Stimulated activated CD8-positive, alpha-beta memory T cell treated with anti-CD3 and anti-CD28 coated beads, Interleukin-7, amount 100 ng/mL, for 4 hours (primary cell): Measurements from ENCODE around the gene MMP15.
"Not testable (repeated sequence)": the region's sequence is repeated elsewhere in the genome, so short reads cannot be mapped to it uniquely, and the experiment has no call there.

Source experiments
- DNase-seq, 2 donors: peaks; one replicate each; pipeline ENCODE4 v3.0.0-alpha.2; 2020; ENCODE audit warnings: low read depth in 2 of 2

MMP15 gene

DNA sequence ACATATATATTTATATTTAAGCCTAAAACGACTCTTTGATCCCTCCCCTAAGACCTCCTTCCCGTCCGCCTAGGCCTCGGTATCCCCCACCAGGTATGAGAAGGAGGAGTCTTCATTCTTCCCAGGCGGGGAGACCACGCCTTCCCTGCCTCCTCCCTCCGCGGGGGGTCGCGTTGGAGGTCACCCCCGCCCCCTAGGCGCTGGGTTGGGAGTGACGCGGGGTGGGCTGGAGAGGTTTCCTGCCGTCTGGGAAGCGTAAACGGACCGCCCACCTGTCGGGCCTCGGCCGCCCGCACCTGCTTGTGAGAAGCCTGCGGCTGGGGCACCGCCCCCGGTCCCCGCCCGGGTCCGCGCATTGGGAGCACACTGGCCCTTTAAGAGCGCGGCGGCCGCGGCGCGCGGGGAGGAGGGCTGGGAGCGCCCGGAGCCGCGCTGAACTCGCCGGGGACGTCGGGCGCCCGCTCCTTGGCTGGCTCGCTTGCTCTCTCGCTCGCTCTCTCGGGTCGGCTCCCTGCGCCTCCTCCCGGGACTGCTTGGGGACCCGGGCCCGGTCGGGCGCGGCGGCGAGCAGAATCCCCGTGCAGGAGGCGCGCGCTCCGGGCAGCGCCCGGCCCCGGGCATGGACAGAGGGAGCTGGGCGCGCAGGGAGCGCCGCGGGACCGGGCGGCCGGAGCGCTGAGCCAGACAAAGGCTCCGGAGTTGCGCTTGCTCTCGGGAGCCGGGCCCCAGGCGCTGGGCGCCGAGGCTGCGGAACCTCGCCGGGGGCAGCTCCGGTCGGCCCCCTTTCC, at the start of gene MMP15:
TSS of gene MMP15 (plus strand) at position 404 of the 788 bp plus-strand sequence. CDS start 597 bp downstream, outside the sequence.
- peak; percentile 27 to 67 for DNase-seq

DNA sequence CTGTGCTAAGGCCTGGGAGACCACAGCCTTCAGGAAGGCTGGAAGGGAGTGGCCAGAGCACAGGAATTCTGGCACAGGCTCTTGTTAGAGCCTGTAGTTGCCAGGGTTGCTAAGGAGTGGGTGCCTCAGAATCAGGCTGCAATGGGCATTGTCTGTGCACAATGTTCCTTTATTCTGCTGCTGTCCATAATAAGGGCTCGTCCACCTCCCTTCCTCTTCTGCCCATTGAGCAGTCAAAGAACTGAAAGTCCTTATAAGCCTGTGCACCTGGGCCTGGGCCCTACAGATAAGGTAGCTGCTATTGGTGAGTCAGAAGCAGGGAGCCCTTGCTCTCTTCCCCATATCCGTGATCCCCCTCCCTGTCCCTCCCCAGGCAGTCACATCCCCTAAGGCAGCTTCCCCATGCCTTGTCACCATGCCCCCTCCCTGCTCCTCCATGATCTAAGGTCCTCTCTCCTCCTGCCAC, 49.2 kb upstream of the MMP15 start:
- DNase-seq, result no peak

- no peak for DNase-seq
Measured at GRCh38 chr16:57977418-57978069, 48.0 kb upstream of the MMP15 start.

DNA sequence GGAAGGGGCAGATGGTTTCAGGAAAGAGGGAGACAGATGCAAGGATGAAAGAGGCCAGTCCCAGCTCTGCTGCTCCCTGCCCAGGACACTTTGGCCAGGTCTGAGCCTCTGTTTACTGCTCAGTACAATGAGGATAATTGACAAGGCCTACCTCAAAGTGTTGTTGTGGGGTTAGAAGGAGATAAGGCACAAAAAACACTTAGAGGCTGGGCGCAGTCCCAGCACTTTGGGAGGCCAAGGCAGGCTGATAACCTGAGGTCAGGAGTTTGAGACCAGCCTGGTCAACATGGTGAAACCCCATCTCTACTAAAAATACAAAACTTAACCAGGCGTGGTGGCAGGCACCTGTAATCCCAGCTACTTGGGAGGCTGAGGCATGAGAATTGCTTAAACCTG, 47.5 kb upstream of the MMP15 start:
- DNase-seq, result not testable (repeated sequence)

DNA sequence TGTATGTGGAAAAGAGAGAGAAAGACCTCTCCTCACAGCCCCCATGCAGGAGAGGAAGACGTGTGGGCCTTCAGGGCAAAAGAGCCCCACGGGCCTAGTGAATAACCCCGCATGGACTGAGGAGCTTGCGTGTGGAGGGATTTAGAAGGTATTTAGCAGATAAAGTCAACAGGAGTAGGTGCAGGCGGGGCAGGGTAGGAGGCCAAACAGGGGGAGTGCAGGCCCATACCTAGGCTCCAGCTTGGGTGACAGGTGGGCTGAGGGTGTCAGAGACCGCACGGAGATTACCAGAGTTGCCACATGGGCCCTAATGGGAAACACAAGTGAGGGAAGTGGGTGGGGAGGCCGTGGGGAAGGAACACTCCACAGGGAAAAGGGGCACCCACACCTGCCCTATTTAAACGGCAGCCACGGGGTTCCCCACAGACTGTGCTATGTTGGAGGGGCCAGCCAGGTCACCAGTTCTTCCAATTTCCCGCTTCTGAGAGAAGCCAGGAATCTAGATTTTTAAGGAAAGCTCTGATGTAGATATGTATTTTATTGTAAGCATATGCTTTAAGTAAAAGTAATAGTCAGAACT, 46.5 kb upstream of the MMP15 start:
- no peak for DNase-seq

DNA sequence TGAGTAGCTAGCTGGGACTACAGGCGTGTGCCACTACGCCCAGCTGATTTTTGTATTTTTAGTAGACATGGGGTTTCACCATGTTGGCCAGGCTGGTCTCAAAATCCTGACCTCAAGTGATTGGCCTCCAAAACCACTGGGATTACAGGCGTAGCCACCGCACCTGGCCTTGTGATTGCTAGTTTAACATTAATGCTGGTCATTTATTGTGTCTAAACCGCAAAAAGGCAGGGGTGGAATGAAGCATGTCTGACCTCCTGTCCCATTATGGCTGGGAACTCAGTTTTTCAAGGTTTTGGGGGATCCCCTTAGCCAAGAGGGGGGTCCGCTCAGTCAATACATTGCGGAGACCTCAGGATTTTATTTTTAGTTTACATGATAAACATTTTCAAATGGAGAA, 43.9 kb upstream of the MMP15 start:
- DNase-seq, result no peak

- DNase-seq, result no peak
Measured at GRCh38 chr16:57982385-57982784, 43.2 kb upstream of the MMP15 start.

GRCh38 chr16:57984443-57985203, 40.9 kb upstream of the MMP15 start:
- DNase-seq, result peak; percentile 87 to 90

DNA sequence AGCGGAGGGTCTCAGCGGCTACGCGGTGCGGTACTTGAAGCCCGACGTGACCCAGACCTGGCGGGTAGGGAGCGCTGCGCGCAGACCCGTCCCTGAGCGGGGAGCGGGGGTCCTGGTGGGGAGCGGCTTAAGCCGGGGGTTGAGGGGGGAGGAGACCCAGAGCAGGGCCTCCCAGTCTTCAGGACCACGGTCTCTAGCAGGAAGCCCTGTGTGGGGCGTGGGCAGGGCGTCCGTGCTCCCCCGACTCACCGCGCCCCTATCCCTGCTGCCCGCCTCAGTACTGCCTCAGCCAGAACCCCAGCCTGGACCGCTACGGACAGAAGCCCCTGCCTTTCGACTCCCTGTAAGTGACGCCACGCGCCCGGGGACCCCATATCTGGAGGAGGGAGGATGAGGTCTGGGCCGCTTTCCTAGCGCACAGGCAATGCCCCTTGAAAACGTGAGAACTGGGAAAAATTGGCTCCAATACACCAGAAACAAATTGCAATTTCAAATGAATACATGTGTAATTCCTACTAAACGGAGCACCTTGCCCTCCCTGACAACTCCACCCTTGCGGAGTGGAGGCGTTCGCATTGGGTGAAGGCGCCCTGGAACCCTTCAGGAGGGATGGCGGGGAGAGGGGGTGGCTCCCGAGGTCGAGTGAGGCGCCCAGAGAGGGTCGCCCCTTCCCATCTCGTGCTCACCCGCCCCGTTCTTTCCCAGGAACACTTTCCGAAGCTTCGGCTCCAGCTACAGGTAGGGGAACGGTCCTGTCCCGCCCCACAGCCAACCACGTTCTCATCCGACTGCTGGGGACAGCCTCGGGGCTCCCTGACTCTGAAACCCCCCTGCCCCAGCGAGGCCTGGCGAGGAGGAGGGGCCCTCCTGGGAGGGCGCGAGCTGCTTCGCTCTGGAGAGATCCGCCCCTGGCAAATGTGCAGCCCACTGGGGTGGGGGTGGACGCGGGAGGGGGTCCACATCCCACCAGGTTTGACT, 40.1 kb upstream of the MMP15 start:
- peak in 1 of 2 donors; percentile 1 for DNase-seq

DNA sequence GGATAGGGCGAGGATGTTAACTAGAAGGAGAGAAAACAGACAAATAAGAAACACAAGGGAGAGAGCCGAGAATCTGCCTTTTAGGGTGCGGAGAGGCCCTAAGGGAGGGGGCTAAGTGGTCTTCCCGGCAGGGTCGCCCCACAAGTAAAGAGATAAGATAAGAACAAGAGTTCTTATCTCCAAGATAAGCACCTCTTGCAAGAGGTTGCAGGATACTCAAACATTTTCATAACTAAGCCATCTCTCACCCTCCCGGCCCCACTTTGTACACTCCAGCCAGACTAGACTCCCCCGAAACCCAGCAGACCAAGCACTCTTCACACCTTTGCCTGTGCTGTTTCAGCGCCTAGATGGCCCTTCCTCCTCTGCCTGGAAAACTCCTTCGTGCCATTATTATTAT, 39.4 kb upstream of the MMP15 start:
- no peak for DNase-seq

GRCh38 chr16:57987441-57988177, 37.9 kb upstream of the MMP15 start:
- DNase-seq, result no peak

GRCh38 chr16:57988929-57989328, 36.6 kb upstream of the MMP15 start:
- DNase-seq, result no peak

DNA sequence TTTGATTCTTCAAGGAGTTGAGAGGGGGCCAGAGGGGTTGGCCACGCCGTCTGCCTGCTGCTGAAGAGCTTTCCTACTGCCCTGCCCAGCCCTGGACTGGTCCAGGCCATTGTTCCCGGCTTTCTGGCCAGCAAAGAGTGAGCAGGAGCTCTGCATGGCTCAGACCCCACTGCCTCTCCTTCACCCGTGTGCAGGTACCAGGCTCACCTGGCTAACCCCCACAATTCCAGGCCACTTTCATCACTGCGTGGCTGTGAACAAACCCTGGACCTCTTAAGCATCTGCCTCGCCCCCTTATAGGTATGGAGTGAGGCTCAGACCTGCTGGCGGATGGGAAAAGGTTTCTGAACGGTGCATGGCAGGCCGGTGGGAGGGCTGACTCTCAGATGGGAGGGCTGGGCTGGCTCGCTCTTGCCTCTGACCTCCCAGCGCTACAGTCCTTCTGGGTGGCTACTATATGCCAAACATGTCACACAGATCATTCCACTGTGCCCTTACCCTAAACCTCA, 33.9 kb upstream of the MMP15 start:
- no peak for DNase-seq

DNA sequence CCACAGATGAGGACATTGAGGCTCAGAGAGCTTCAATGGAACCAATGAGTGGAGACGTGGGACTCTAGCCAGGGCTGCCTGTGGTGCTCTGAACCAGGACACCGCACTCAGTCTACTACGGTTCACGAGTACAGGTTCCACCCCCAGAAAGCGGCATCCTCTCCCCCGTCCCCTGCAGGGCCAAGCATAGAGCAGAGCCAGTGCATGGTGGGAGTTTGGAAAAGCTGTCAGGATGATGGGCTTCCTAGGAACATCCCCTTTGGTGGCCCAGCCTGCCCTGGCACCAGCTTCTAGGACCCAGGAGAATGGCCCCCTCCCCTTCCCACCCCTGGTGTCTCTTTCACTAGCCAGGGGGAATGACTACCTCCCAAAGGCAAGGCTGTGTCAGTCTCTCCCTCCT, 33.5 kb upstream of the MMP15 start:
- no peak for DNase-seq

DNA sequence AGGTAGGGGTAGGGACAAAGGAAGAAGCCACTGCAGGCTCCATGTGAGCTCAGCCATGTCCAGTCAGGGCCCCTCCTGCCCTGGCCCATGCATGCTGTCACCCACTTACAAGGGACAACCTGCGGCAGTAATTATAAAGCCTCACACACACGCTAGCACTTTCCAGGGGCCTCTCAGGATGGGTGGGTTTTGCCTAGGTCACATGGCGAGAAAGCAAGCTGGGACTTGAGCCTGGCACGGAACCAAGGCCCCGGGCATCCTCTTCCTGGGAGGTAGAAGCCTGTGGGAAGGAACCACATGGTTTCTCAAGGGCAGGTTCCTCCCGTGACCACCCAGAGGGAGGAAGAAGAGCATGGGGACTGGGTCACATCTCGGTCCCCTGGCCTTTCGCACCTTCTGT, 32.1 kb upstream of the MMP15 start:
- DNase-seq, result no peak

- DNase-seq, result no peak
Measured at GRCh38 chr16:57993897-57994296, 31.7 kb upstream of the MMP15 start.

DNA sequence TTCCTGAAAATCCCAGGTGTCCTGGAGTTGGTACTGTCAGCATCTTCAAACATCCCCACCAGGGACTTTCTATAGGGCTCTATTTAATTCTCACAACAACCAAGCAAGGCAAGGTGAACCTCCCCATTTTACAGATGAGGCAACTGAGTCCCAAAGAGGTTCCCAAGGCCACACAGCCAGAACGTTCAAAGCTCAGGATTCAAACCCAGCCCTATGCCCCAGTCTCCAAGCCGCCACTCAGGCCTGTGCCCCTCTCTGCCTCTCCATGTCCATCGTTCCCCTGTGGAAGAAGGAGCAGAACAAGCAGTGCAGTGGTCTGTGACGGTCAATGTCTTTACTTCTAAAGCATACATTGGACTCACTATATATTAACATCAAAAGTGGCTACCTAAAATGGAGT, 31.2 kb upstream of the MMP15 start:
- no peak for DNase-seq

DNA sequence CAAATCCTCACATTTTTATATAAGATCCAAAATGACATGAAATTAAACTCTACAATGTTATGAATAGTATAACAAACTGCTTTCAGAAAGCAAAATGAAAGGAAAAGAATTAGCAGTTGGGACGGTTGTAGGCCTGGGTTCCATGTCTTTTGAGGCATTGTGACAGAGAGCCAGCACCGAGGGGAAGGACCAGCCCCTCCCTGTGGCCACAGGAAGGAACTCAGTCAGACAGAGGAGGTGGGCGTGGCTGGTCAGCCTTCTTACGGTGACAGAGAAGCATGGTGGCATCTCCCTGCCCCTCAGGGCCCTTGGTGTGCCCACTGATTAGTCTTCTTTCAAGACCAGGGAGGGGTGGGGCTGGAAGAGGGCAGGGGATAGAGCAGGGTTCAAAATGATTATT, 30.8 kb upstream of the MMP15 start:
- DNase-seq, result no peak

GRCh38 chr16:57995721-57996405, 29.7 kb upstream of the MMP15 start:
- DNase-seq, result no peak
